Nucleus accumbens (tissue), 56 donors: ENCODE results near the gene LAMB2.

Source experiments
- DNase-seq, 56 donors: peaks; one replicate each; lab custom pipeline; 2025; lab: John Stamatoyannopoulos, UW

LAMB2 gene

DNA sequence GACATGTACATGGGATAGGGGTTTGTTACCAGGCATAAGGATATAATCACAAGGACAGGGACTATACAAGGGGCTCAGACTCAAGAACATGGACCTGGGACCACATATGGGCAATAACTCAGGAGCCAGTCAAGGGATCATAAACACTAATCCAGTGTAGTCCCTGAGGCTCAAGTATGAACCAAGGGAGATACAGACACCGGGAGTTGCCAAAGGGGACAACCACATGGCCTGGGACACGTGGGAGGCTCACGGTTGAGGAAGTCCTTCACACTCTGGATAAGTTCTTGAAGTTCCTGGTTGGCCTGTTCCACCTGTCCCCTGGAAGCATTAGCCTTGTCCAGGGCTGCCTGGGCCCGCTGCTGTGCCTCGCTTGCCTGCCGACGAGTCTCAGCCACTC is 10.4 kb downstream of the LAMB2 start:
- no peak for DNase-seq

GRCh38 chr3:49122022-49122421 is 10.8 kb downstream of the LAMB2 start:
- DNase-seq, result no peak

DNA sequence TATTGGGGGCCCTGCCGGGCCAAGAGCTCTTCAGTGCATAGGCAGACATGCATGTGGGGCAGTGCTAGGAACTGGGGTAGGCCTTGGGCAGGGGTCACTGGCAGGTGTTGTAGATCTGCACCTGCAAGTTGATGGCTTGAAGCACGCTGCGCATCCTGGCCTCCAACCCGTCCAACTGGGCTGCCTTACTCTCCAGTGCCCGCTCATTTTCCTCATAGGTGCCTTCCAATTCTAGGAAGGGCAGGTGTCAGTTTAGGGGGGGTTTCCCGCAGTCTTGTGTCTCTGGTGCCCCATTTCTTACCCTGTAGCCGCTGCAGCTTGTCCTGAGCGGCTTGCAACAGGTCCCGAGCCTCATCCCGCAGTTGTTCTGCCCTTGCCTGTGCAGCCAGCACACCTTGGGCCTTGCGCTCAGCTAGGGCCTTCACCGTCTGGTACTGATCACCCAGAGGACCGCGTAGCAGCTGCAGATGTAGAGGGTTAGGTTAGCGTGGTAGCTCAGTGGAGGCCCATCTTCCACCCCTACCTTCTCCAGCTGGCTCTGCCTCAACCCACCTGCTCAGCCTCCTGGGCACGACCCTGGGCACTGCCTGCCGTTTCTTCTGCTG is 11.6 kb downstream of the LAMB2 start:
- no peak for DNase-seq

GRCh38 chr3:49120438-49121131 is 12.3 kb downstream of the LAMB2 start, which contains the start of gene USP19:
USP19 (minus strand) TSS chr3:49120823; CDS start chr3:49119145, 1,678 bp downstream.
- peak; percentile 39 to 96 (median 90) for DNase-seq

DNA sequence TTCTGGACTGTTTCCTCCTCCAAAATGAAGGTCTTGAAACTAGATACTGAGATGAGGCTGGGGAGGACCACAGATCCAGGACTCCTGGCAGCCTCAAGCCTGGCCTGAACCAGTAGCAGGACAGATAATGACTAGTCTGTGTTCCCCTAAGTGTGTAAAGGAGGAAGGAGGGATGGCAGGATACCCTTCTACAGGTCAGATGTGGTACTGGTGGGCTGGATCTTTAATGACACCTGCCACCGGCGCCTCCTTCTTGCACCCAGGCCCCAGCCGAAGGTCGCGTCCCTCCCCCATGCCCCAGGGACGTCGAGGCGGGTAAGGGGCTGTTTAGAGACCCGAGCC is 12.8 kb downstream of the LAMB2 start:
- DNase-seq, result no peak

GRCh38 chr3:49119439-49119838 is 13.4 kb downstream of the LAMB2 start:
- no peak for DNase-seq

DNA sequence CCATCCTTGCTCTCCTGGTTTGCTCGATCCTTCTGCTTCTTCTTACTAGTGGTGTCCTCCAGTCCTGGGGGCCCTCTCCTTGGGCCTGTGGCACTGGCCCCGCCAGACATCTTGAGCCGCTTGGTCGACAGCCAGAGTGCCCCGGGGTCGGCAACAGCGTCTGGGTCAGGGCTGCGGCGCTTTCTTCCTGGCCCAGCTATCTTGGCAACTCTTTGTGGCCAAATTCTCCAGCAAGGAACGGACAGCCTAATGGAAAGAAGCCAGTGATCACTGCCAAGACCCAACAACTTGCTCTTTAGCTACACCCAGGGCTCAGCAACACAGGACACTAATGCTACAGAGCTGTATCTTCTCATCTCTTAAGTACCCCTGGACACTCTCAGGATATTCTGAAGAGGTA is 13.8 kb downstream of the LAMB2 start:
- DNase-seq, result peak in 5 of 56 donors; percentile 8 to 36 (median 20)

DNA sequence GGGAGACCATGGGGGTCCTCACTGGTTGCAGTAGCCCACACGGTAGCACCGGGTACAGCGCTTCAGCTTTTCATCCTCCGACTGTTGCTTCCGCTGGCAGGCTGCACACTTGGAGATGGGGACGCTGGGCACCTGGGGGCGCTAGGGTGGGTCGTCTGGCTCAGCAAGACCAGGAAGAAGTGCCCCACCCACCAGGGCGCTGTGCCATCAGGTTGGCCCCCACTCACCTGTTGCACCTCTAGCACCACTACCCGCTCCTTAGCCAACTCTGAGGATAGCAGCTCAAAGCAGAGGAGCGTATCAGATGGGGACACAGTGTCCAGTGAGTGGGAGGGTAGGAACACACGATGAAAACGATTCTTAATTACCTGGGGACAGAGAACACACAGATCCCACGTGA is 20.6 kb downstream of the LAMB2 start:
- no peak for DNase-seq

DNA sequence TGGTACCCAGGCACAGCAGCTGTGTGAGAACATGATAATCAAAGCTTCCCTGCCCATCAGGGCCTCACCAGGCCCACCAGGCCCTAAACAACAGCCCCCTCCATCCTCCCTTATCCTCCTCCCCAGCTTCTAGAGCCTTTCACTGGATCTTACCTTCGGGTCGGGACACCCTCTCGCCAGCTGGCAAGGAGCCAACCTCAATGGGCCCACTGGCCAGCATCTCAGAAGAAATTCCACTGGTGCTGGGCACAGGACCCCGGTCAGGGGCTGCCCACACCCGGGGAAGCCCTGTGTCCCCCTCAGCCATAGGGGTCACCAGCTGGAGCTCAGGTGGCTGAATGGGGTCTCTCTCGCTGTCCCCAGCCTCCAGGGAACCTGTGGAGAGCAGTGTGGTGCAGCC is 21.5 kb downstream of the LAMB2 start:
- no peak for DNase-seq

GRCh38 chr3:49110780-49111179 is 22.1 kb downstream of the LAMB2 start:
- peak in 1 of 56 donors; percentile 10 for DNase-seq

DNA sequence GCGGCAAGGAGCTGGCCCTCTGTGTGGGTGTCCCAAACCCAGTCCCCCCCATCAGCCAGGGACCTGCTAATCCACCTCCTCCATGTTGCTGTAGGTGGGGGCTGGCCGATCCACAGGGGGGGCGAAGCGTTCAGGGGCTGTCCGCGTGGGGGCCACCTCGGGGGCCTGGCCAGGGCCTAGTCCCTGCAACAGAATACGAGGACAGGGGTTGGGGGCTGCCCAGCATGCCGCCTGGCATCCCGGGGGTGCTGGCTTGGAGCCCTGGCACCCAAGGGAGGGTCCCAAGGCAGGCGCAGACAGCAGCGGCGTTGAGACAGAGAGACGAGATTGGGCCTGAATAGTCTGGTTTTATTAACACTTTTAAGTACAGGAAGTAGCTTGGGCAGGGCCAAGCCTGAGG is 24.5 kb downstream of the LAMB2 start:
- no peak for DNase-seq

DNA sequence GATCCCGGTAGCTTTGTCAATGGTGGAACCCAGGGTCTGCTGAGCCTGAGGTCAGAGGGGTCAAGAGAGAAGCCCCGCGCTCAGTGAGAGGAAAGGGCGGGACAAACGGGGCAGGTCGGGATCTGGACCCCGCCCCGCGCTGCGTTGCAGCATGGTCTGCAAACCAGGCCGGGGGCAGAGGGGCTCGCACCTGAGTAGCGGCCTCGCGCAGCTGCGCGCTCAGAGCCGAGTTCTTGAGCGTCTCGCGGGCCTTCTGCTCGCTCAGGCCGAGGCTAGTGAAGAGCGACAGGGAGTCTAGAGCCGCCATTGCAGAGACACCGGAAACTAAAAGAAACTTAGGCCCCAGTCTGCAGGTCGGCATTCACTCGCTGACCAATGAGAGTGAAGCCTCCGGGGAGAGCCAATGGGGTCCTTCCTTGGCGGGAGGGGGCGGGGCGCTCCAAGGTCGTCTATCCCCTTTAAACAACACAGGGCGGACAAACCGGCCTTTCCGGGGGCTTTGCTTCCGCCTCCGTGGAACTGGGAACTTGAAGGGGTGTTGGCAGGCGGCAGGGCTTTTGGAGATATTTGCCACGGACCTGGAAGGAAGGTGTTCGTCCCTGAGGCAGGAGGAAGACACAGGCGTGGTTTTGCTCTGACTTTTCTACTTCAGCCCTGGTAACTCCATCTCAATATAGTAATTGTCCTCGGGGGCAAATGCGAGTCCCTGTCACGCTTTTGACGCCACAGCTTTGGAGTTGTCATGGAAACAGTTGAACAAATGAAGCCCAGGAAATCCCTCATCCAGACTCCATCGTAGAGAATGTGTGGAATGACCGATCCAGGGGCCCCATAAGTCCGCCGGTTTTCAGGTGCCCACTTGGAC is 28.2 kb downstream of the LAMB2 start, which contains the start of gene QARS1:
TSS of gene QARS1 (minus strand) at position 331 of the 865 bp plus-strand sequence. CDS start at position 307, 24 bp downstream.
- DNase-seq, result peak; percentile 45 to 96 (median 88)

DNA sequence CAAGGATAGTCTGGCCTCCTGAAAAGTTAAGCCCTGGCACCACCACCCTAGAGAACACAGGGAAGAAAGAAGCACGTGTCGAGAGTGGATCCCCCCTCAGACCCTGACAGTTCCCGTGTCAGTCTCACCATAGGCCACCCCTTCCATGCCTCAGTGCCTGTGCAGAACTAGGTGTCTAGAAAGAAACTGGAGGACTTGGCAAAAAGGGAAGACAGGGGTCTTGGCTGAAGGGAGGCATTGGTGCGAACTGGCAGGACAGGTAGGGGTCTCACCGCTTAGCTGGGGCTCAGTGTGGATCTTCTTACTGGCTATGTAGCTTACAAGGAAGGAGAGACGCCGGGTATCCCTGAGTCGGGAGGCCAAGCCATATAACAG is 28.8 kb downstream of the LAMB2 start:
- DNase-seq, result no peak

- no peak for DNase-seq
Measured at GRCh38 chr3:49100046-49100615, 32.7 kb downstream of the LAMB2 start.

GRCh38 chr3:49098910-49099630 is 33.8 kb downstream of the LAMB2 start:
- DNase-seq, result no peak

- no peak for DNase-seq
Measured at GRCh38 chr3:49098429-49098828, 34.4 kb downstream of the LAMB2 start.

- DNase-seq, result peak; percentile 78 to 99 (median 98)
Measured at GRCh38 chr3:49093853-49094767, 38.7 kb downstream of the LAMB2 start, which contains the start of gene QRICH1. QRICH1 (minus strand) TSS chr3:49094071; CDS start chr3:49077017, 17,054 bp downstream.

GRCh38 chr3:49092938-49093852 is 39.7 kb downstream of the LAMB2 start:
- peak in 51 of 56 donors; percentile 34 to 87 (median 73) for DNase-seq
